ENCODE data around the gene SLC25A20. TPM values are rescaled to one million over a fixed set of nuclear protein-coding genes. Genes with fewer than 3 reads are reported as not detected.

SLC25A20 gene
- polyA plus RNA-seq, 3 donors = 43.6 to 60.8 (median 56.1) TPM

- Histone ChIP-seq H3K4me3 (replicated peaks in 1 of 3; ENCODE audit: low read depth in 2 of 3, low read length in 3 of 3) (no peak overlapping the region), H3K79me2 (ENCODE audit: insufficient read depth, low read length) (no peaks in the 10 kb centered on the region), H3K9ac (ENCODE audit: insufficient read depth, low read length, poor library complexity, severe bottlenecking) (no peak overlapping the region), H4K20me1 (ENCODE audit: insufficient read depth, low read length) (no peaks in the 10 kb centered on the region), H2AFZ (ENCODE audit: insufficient read depth, low read depth, low read length, poor library complexity, severe bottlenecking) (no peak overlapping the region), H3K4me2 (replicated peaks; ENCODE audit: extremely low read depth, low read length, poor library complexity, severe bottlenecking) (no peak overlapping the region), H3K27me3 (ENCODE audit: control insufficient read depth in 2 of 2, insufficient read depth in 2 of 2, low read length in 2 of 2) (no peaks in the 10 kb centered on the region), H3K27ac (ENCODE audit: low read depth in 1 of 2, low read length in 2 of 2) (no peak overlapping the region), H3K36me3 (replicated peaks in 1 of 2; ENCODE audit: control insufficient read depth in 1 of 2, insufficient read depth in 2 of 2, low read length in 2 of 2) (peaks cover 48 to 66% of the 10 kb centered on the region in 2 donors), H3K4me1 (ENCODE audit: control insufficient read depth in 1 of 2, insufficient read depth in 2 of 2, low read length in 2 of 2) (peaks cover 6 to 7% of the 10 kb centered on the region in 2 donors), H3K9me3 (replicated peaks in 1 of 2; ENCODE audit: control insufficient read depth in 1 of 2, insufficient read depth in 1 of 2, low read length in 2 of 2) (no peaks in the 10 kb centered on the region)
- TF ChIP-seq CTCF (IDR thresholded peaks at IDR 0.05) = no peak
- no peak for DNase-seq
- Mint-ChIP-seq H3K36me3 (peaks cover 51 to 75% of the 10 kb centered on the region in 2 donors), H3K4me3 (no peak overlapping the region), H3K9me3 (no peaks in the 10 kb centered on the region), H3K27ac (peak overlapping the region in 4 of 7 donors; percentile 24 to 81 (median 66)), H3K27me3 (ENCODE audit: low read depth in 3 of 3) (no peaks in the 10 kb centered on the region), H3K4me1 (peaks cover 11% of the 10 kb centered on the region)
- intact Hi-C loops (cut with micrococcal nuclease) = no loop called here
- no CpG with 5 or more reads among the region's 2 CpGs for WGBS (ENCODE audit: insufficient coverage)
Observed at GRCh38 chr3:48859206-48859605, 39.5 kb downstream of the SLC25A20 start.

- H3K36me3 Mint-ChIP-seq = peaks cover 51 to 76% of the 10 kb centered on the region in 2 donors
- intact Hi-C loops (cut with micrococcal nuclease) = no loop called here
- Histone ChIP-seq H3K4me2 (replicated peaks; ENCODE audit: extremely low read depth, low read length, poor library complexity, severe bottlenecking) (no peak overlapping the region), H2AFZ (ENCODE audit: insufficient read depth, low read depth, low read length, poor library complexity, severe bottlenecking) (no peak overlapping the region), H4K20me1 (ENCODE audit: insufficient read depth, low read length) (no peaks in the 10 kb centered on the region), H3K27me3 (ENCODE audit: control insufficient read depth in 2 of 2, insufficient read depth in 2 of 2, low read length in 2 of 2) (no peaks in the 10 kb centered on the region), H3K9ac (ENCODE audit: insufficient read depth, low read length, poor library complexity, severe bottlenecking) (no peak overlapping the region), H3K79me2 (ENCODE audit: insufficient read depth, low read length) (no peaks in the 10 kb centered on the region), H3K4me3 (replicated peaks in 1 of 3; ENCODE audit: low read depth in 2 of 3, low read length in 3 of 3) (no peak overlapping the region), H3K36me3 (replicated peaks in 1 of 2; ENCODE audit: control insufficient read depth in 1 of 2, insufficient read depth in 2 of 2, low read length in 2 of 2) (peaks cover 48 to 66% of the 10 kb centered on the region in 2 donors), H3K9me3 (replicated peaks in 1 of 2; ENCODE audit: control insufficient read depth in 1 of 2, insufficient read depth in 1 of 2, low read length in 2 of 2) (no peaks in the 10 kb centered on the region), H3K27ac (ENCODE audit: low read depth in 1 of 2, low read length in 2 of 2) (no peak overlapping the region), H3K4me1 (ENCODE audit: control insufficient read depth in 1 of 2, insufficient read depth in 2 of 2, low read length in 2 of 2) (peaks cover 7 to 9% of the 10 kb centered on the region in 2 donors)
- H3K9me3 Mint-ChIP-seq = no peaks in the 10 kb centered on the region
- H3K4me1 Mint-ChIP-seq = peaks cover 16% of the 10 kb centered on the region
- H3K27ac Mint-ChIP-seq = peak overlapping the region in 3 of 7 donors; percentile 15 to 81 (median 69)
- 70% methylated on average over 2 of the region's 2 CpGs for WGBS (ENCODE audit: insufficient coverage)
- DNase-seq = no peak
- H3K27me3 Mint-ChIP-seq (ENCODE audit: low read depth in 3 of 3) = no peaks in the 10 kb centered on the region
- TF ChIP-seq CTCF (IDR thresholded peaks at IDR 0.05) = no peak
- H3K4me3 Mint-ChIP-seq = no peak overlapping the region
Observed at GRCh38 chr3:48858709-48859108, 40.0 kb downstream of the SLC25A20 start.

Data from CD14-positive monocyte (primary cell).